ENCODE measurements around the gene LAMA2. TPM values are rescaled to one million over a fixed set of nuclear protein-coding genes. Genes with fewer than 3 reads are reported as not detected.

LAMA2 gene
- total RNA-seq, 1 donor from 2014 or later: 18.0 TPM

DNA sequence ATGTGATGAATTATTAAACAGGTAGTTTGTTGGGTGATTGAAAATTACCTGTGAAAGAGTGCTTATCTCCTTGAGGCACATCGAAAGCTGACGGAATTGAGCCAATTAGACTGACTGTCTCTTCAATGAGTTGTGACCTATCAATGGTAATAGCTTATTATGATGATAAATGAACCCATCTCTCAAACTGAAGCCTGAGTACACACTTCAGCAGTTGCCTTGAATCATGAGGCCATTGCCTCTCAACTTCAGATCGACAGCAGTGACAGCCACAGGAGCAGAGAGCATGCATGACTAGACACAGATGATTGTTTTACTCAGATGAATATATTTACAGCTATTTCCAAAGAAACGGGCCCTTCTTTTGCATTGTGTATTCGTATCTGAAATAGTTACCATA lies 323.9 kb downstream of the LAMA2 start:
- H3K36me3 Mint-ChIP-seq (ENCODE audit: unreplicated experiment): no peaks in the 10 kb centered on the region
- DNase-seq (ENCODE audit: extremely low spot score, unreplicated experiment): no peak
- no peak overlapping the region for H3K27ac Mint-ChIP-seq (ENCODE audit: unreplicated experiment)
- no peaks in the 10 kb centered on the region for H3K9me3 Mint-ChIP-seq (ENCODE audit: unreplicated experiment)
- H3K4me1 Mint-ChIP-seq (ENCODE audit: unreplicated experiment): peaks cover 13% of the 10 kb centered on the region
- H3K4me3 Mint-ChIP-seq (ENCODE audit: unreplicated experiment): no peak overlapping the region
- peaks cover 7% of the 10 kb centered on the region for H3K27me3 Mint-ChIP-seq (ENCODE audit: unreplicated experiment)
- TF ChIP-seq, protein P1, sequence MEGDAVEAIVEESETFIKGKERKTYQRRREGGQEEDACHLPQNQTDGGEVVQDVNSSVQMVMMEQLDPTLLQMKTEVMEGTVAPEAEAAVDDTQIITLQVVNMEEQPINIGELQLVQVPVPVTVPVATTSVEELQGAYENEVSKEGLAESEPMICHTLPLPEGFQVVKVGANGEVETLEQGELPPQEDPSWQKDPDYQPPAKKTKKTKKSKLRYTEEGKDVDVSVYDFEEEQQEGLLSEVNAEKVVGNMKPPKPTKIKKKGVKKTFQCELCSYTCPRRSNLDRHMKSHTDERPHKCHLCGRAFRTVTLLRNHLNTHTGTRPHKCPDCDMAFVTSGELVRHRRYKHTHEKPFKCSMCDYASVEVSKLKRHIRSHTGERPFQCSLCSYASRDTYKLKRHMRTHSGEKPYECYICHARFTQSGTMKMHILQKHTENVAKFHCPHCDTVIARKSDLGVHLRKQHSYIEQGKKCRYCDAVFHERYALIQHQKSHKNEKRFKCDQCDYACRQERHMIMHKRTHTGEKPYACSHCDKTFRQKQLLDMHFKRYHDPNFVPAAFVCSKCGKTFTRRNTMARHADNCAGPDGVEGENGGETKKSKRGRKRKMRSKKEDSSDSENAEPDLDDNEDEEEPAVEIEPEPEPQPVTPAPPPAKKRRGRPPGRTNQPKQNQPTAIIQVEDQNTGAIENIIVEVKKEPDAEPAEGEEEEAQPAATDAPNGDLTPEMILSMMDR (IDR thresholded peaks at IDR 0.05): no peak

- TF ChIP-seq, protein P1 (IDR thresholded peaks at IDR 0.05): no peak
- Mint-ChIP-seq H3K36me3 (ENCODE audit: unreplicated experiment) (no peaks in the 10 kb centered on the region), H3K4me1 (ENCODE audit: unreplicated experiment) (peaks cover 21% of the 10 kb centered on the region), H3K27me3 (ENCODE audit: unreplicated experiment) (peaks cover 7% of the 10 kb centered on the region), H3K4me3 (ENCODE audit: unreplicated experiment) (no peak overlapping the region), H3K27ac (ENCODE audit: unreplicated experiment) (no peak overlapping the region), H3K9me3 (ENCODE audit: unreplicated experiment) (no peaks in the 10 kb centered on the region)
- DNase-seq (ENCODE audit: extremely low spot score, unreplicated experiment): no peak
Observed at GRCh38 chr6:129207832-129208231, 324.9 kb downstream of the LAMA2 start.

DNA sequence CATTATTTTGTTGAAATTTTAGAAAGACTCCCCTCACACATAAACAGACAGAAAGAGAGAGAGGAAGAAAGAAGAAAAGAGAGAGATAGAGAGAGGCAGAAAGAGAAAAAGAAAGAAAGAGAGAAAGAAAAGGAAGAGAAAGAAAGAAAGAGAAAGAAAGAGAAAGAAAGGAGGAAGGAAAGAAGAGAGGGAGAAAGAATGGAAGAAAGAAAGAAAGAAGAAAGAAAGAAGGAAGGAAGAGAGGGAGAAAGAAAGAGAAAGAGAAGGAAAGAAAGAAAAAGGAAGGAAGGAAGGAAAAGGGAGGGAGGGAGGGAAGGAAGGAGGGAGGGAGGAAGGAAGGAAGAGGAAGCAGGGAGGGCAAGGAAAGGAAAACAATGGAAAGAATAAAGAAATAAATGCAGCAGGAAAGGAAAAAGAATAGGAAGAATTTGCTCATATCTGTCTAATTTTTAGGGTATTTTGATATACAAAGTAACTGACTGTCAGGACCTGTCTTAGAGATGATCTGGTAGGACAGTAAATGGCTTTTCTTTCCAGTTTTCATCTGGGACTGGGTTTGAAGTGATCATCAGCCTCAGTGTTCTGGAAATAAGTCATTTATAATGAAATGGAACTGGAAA lies 325.6 kb downstream of the LAMA2 start:
- peaks cover 22% of the 10 kb centered on the region for H3K4me1 Mint-ChIP-seq (ENCODE audit: unreplicated experiment)
- H3K27ac Mint-ChIP-seq (ENCODE audit: unreplicated experiment): peak overlapping the region; percentile 33
- TF ChIP-seq, protein P1 (IDR thresholded peaks at IDR 0.05): no peak
- H3K27me3 Mint-ChIP-seq (ENCODE audit: unreplicated experiment): peaks cover 7% of the 10 kb centered on the region
- no peak overlapping the region for H3K4me3 Mint-ChIP-seq (ENCODE audit: unreplicated experiment)
- DNase-seq (ENCODE audit: extremely low spot score, unreplicated experiment): no peak
- no peaks in the 10 kb centered on the region for H3K9me3 Mint-ChIP-seq (ENCODE audit: unreplicated experiment)
- no peaks in the 10 kb centered on the region for H3K36me3 Mint-ChIP-seq (ENCODE audit: unreplicated experiment)

GRCh38 chr6:129209355-129209754 lies 326.4 kb downstream of the LAMA2 start:
- H3K4me1 Mint-ChIP-seq (ENCODE audit: unreplicated experiment): peaks cover 22% of the 10 kb centered on the region
- DNase-seq (ENCODE audit: extremely low spot score, unreplicated experiment): no peak
- no peaks in the 10 kb centered on the region for H3K9me3 Mint-ChIP-seq (ENCODE audit: unreplicated experiment)
- TF ChIP-seq, protein P1 (IDR thresholded peaks at IDR 0.05): no peak
- H3K4me3 Mint-ChIP-seq (ENCODE audit: unreplicated experiment): no peak overlapping the region
- H3K36me3 Mint-ChIP-seq (ENCODE audit: unreplicated experiment): no peaks in the 10 kb centered on the region
- H3K27ac Mint-ChIP-seq (ENCODE audit: unreplicated experiment): peak overlapping the region; percentile 55
- peaks cover 7% of the 10 kb centered on the region for H3K27me3 Mint-ChIP-seq (ENCODE audit: unreplicated experiment)

GRCh38 chr6:129210684-129211083 lies 327.7 kb downstream of the LAMA2 start:
- TF ChIP-seq, protein P1 (IDR thresholded peaks at IDR 0.05): no peak
- Mint-ChIP-seq H3K27ac (ENCODE audit: unreplicated experiment) (no peak overlapping the region), H3K9me3 (ENCODE audit: unreplicated experiment) (no peaks in the 10 kb centered on the region), H3K4me3 (ENCODE audit: unreplicated experiment) (no peak overlapping the region), H3K27me3 (ENCODE audit: unreplicated experiment) (peaks cover 7% of the 10 kb centered on the region), H3K36me3 (ENCODE audit: unreplicated experiment) (no peaks in the 10 kb centered on the region), H3K4me1 (ENCODE audit: unreplicated experiment) (peaks cover 23% of the 10 kb centered on the region)
- DNase-seq (ENCODE audit: extremely low spot score, unreplicated experiment): no peak

Measured in osteocyte (in vitro differentiated cells).